Muscle layer of duodenum (tissue), 2 donors: ENCODE measurements around the gene CCDC124.
"Not testable (repeated sequence)": the region's sequence is repeated elsewhere in the genome, so short reads cannot be mapped to it uniquely, and the experiment has no call there.

ENCODE experiments used
- H3K27ac ChIP-seq: one replicate; pipeline ENCODE4 v1.7.0; 2013; ENCODE audit warnings: mild to moderate bottlenecking, low read length
- H3K27me3 ChIP-seq: one replicate; pipeline ENCODE4 v1.7.0; 2013; ENCODE audit warnings: low read depth, mild to moderate bottlenecking, control low read depth, low read length
- H3K36me3 ChIP-seq, 2 donors: one replicate each; pipeline ENCODE4 v1.7.0; 2013; ENCODE audit warnings: low read length in 2 of 2, control low read depth in 1 of 2, mild to moderate bottlenecking in 1 of 2; ENCODE audit not compliant: insufficient read depth in 2 of 2, control insufficient read depth in 1 of 2
- H3K4me1 ChIP-seq, 2 donors: one replicate each; pipeline ENCODE4 v1.7.0; 2013; ENCODE audit warnings: low read length in 2 of 2, mild to moderate bottlenecking in 2 of 2, control low read depth in 1 of 2, moderate library complexity in 1 of 2; ENCODE audit not compliant: insufficient read depth in 2 of 2, control insufficient read depth in 1 of 2
- H3K4me3 ChIP-seq, 2 donors: one replicate each; pipeline ENCODE4 v1.7.0; 2013; ENCODE audit warnings: low read length in 2 of 2, low read depth in 1 of 2, mild to moderate bottlenecking in 1 of 2
- H3K9me3 ChIP-seq, 2 donors: one replicate each; pipeline ENCODE4 v1.7.0; 2013; ENCODE audit warnings: low read length in 2 of 2, control low read depth in 1 of 2, mild to moderate bottlenecking in 1 of 2; ENCODE audit not compliant: control insufficient read depth in 1 of 2
- donor health status: healthy.

The CCDC124 gene

DNA sequence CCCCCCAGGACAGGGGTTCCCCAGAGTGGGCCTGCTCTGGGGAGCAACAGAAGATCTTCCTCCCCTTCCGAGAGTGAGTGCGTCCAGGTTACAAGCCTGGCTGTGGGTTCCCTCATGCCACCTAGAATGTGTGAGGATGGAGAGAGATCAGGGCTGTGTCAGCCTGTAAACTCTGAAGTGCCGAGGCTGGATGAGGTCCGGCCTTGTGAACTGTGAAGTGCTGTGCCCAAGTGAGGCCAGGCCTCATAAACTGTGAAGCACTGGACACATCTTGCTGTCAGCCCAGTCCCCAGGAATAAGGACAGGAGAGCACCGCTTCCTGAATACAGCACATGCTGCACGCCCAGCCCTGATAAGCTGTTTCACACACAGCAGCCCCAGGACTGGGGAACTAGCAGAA is 41.7 kb downstream of the CCDC124 start:
- Histone ChIP-seq H3K9me3 (no peaks in the 10 kb centered on the region), H3K27ac (no peak overlapping the region), H3K27me3 (peaks cover 3% of the 10 kb centered on the region), H3K36me3 (no peaks in the 10 kb centered on the region), H3K4me3 (no peak overlapping the region), H3K4me1 (no peaks in the 10 kb centered on the region)

DNA sequence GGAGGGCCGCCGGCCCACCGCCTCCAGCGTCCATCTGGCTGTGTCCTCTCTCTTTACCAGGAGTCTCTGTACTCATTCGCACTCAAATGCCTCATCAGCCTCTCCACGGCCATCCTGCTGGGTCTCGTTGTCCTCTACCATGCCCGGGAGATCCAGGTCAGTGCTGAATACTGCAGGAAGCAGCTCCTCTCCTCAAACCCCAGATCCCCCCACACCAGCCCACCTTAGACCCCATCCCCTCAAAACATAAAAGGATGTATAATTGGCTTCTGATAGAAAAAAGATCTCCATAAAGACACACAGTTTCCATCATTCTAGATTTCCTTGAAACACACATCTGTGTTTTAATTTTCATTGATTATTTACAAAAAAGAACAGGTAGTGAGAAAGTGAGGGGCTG is 42.2 kb downstream of the CCDC124 start:
- Histone ChIP-seq H3K4me1 (no peaks in the 10 kb centered on the region), H3K27ac (no peak overlapping the region), H3K4me3 (no peak overlapping the region), H3K36me3 (no peaks in the 10 kb centered on the region), H3K27me3 (peaks cover 3% of the 10 kb centered on the region), H3K9me3 (no peaks in the 10 kb centered on the region)

DNA sequence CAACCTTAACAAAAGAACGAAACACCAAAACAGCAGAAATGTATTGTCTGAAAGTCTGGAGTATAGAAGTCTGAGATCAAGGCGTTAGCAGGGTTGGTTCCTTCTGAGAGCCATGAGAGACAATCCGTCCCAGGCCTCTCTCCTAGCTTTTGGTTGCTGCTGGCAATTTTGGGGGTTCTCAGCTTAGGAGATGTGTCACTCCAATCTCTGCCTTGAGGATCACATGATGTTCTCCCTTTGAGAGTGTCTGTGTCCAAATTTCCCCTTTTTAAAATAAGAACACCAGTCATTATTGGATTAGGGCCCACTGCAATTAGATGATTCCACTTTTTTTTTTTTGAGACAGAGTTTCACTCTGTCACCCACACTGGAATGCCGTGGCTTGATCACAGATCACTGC is 44.2 kb downstream of the CCDC124 start:
- Histone ChIP-seq H3K27me3 (peaks cover 3% of the 10 kb centered on the region), H3K4me1 (no peaks in the 10 kb centered on the region), H3K36me3 (no peaks in the 10 kb centered on the region), H3K27ac (no peak overlapping the region), H3K4me3 (no peak overlapping the region), H3K9me3 (no peaks in the 10 kb centered on the region)

GRCh38 chr19:17977488-17977887 is 44.7 kb downstream of the CCDC124 start:
- H3K9me3 ChIP-seq: no peaks in the 10 kb centered on the region
- no peak overlapping the region for H3K27ac ChIP-seq
- H3K4me1 ChIP-seq: no peaks in the 10 kb centered on the region
- no peaks in the 10 kb centered on the region for H3K36me3 ChIP-seq
- H3K27me3 ChIP-seq: no peaks in the 10 kb centered on the region
- H3K4me3 ChIP-seq: no peak overlapping the region

DNA sequence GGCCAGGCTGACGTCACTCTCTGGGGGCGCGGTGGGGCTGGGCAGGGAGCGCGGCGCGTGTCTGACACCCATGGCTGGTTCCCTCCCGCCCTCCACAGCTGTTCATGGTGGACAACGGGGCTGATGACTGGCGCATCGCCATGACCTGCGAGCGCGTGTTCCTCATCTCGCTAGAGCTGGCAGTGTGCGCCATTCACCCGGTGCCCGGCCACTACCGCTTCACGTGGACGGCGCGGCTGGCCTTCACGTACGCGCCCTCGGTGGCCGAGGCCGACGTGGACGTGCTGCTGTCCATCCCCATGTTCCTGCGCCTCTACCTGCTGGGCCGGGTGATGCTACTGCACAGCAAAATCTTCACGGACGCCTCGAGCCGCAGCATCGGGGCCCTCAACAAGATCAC is 48.8 kb downstream of the CCDC124 start:
- Histone ChIP-seq H3K27ac (no peak overlapping the region), H3K27me3 (no peaks in the 10 kb centered on the region), H3K9me3 (no peaks in the 10 kb centered on the region), H3K4me1 (no peaks in the 10 kb centered on the region), H3K4me3 (no peak overlapping the region), H3K36me3 (no peaks in the 10 kb centered on the region)

GRCh38 chr19:17982430-17982829 is 49.6 kb downstream of the CCDC124 start:
- Histone ChIP-seq H3K27ac (no peak overlapping the region), H3K4me3 (no peak overlapping the region), H3K36me3 (no peaks in the 10 kb centered on the region), H3K9me3 (no peaks in the 10 kb centered on the region), H3K27me3 (no peaks in the 10 kb centered on the region), H3K4me1 (no peaks in the 10 kb centered on the region)

- H3K4me3 ChIP-seq: no peak overlapping the region
- H3K9me3 ChIP-seq: no peaks in the 10 kb centered on the region
- no peaks in the 10 kb centered on the region for H3K4me1 ChIP-seq
- no peaks in the 10 kb centered on the region for H3K27me3 ChIP-seq
- no peaks in the 10 kb centered on the region for H3K36me3 ChIP-seq
- H3K27ac ChIP-seq: no peak overlapping the region
These were observed 52.4 kb downstream of the CCDC124 start for GRCh38 chr19:17985037-17985818.

GRCh38 chr19:17986569-17986968 is 53.8 kb downstream of the CCDC124 start:
- not testable (repeated sequence) for H3K36me3 ChIP-seq, H3K27me3 ChIP-seq, H3K27ac ChIP-seq, H3K4me1 ChIP-seq, H3K4me3 ChIP-seq, H3K9me3 ChIP-seq

DNA sequence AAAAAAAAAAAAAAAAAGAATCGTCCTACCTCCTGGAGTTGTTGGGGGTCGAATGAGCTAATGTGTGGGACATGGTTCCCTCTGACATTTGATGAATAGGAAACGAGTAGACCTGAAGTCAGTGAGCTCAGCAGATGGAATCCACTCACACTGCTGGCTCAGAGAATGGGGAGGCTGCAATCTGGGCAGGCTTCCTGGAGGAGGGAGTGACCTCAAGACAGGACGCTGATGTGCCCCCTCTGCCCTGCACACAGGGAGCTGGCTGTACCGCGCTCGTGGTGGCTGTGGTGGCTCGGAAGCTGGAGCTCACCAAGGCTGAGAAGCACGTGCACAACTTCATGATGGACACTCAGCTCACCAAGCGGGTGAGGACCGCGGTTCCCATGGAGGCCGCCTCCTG is 55.3 kb downstream of the CCDC124 start:
- Histone ChIP-seq H3K9me3 (no peaks in the 10 kb centered on the region), H3K4me1 (no peaks in the 10 kb centered on the region), H3K4me3 (no peak overlapping the region), H3K27me3 (no peaks in the 10 kb centered on the region), H3K27ac (no peak overlapping the region), H3K36me3 (no peaks in the 10 kb centered on the region)

- H3K9me3 ChIP-seq: no peaks in the 10 kb centered on the region
- no peaks in the 10 kb centered on the region for H3K4me1 ChIP-seq
- H3K27me3 ChIP-seq: no peaks in the 10 kb centered on the region
- no peaks in the 10 kb centered on the region for H3K36me3 ChIP-seq
- no peak overlapping the region for H3K27ac ChIP-seq
- no peak overlapping the region for H3K4me3 ChIP-seq
These were observed 56.7 kb downstream of the CCDC124 start for GRCh38 chr19:17989425-17990094.

GRCh38 chr19:17993076-17993813 is 60.4 kb downstream of the CCDC124 start:
- H3K27ac ChIP-seq: no peak overlapping the region
- H3K4me1 ChIP-seq: no peaks in the 10 kb centered on the region
- H3K9me3 ChIP-seq: no peaks in the 10 kb centered on the region
- no peak overlapping the region for H3K4me3 ChIP-seq
- H3K27me3 ChIP-seq: no peaks in the 10 kb centered on the region
- H3K36me3 ChIP-seq: no peaks in the 10 kb centered on the region
